ES-I3 (cell line): Measurements from ENCODE around the gene MAPRE3.

ENCODE experiments used
- H3K36me3 ChIP-seq: 2 replicates; pipeline ENCODE4 v1.6.1; 2013; ENCODE audit warnings: mild to moderate bottlenecking, low read length, control low read depth, moderate library complexity; ENCODE audit not compliant: insufficient read depth
- H3K4me1 ChIP-seq: 2 replicates; pipeline ENCODE4 v1.6.1; 2013; ENCODE audit warnings: mild to moderate bottlenecking, control low read depth, low read length; ENCODE audit not compliant: insufficient read depth
- H3K9ac ChIP-seq: 2 replicates; pipeline ENCODE4 v1.6.1; 2013; ENCODE audit warnings: low read depth, mild to moderate bottlenecking, low read length, moderate library complexity
- H3K9me3 ChIP-seq: 2 replicates; pipeline ENCODE4 v1.6.1; 2013; ENCODE audit warnings: mild to moderate bottlenecking, low read length, moderate library complexity; ENCODE audit not compliant: control insufficient read depth, insufficient read depth

Gene MAPRE3

DNA sequence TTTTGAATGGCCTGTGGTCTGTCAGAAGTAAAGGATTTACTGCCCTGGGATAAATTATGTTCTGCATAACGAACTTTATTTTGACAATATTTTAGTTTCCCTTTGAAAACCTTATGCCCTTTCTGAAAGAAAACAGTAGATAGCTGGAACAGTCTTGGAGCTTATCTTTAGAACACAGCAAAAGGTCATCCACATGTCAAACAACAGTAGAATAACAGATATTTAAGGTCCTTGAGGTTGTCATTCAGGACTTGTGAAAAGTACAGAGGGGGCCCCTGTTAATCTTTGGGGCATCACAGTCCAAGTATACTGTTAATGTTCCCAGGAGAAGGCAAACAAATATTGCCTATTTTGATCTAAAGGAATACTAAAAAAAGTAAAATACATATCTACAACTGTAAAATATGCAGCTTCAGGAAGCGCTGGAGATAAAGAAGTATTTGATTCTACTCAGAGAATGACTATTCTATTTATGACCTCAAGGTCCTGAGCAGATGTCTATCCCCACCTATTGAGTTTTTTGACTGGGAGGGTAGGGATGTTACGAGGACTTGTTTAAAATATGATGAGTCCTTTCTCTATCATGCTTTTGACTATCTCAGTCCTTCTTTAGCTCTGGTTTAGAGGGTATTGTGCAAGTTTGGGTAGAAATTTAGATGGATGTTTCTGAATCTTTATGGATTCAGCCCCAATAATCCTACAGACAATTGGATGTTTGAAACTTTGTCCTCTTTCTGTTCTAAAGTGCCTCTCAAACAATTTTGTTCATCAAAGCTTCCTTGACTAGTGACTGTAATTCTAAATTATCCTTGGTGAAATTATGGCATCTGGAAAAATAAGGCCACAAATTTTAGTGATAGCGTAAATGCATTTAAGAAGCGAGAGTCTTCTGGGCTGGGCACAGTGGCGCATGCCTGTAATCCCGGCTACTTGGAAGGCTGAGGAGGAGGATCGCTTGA is 37.3 kb downstream of the MAPRE3 start:
- no peak overlapping the region for H3K9ac ChIP-seq
- H3K36me3 ChIP-seq: no peaks in the 10 kb centered on the region
- peaks cover under 1% of the 10 kb centered on the region; the same call in 1 of the 2 replicates for H3K9me3 ChIP-seq
- H3K4me1 ChIP-seq: no peaks in the 10 kb centered on the region

- peaks cover 2% of the 10 kb centered on the region; the same call in 1 of the 2 replicates for H3K36me3 ChIP-seq
- H3K9me3 ChIP-seq: peaks cover 5% of the 10 kb centered on the region
- H3K9ac ChIP-seq: no peak overlapping the region
- no peaks in the 10 kb centered on the region for H3K4me1 ChIP-seq
These were observed 38.2 kb downstream of the MAPRE3 start for GRCh38 chr2:27008678-27009077.

- peaks cover 8% of the 10 kb centered on the region for H3K9me3 ChIP-seq
- H3K36me3 ChIP-seq: peaks cover 4% of the 10 kb centered on the region; the same call in 1 of the 2 replicates
- no peak overlapping the region for H3K9ac ChIP-seq
- no peaks in the 10 kb centered on the region for H3K4me1 ChIP-seq
These were observed 38.6 kb downstream of the MAPRE3 start for GRCh38 chr2:27009083-27009482.

GRCh38 chr2:27009716-27010115 is 39.3 kb downstream of the MAPRE3 start:
- Histone ChIP-seq H3K4me1 (no peaks in the 10 kb centered on the region), H3K36me3 (peaks cover 6% of the 10 kb centered on the region; the same call in 1 of the 2 replicates), H3K9me3 (peaks cover 11% of the 10 kb centered on the region), H3K9ac (no peak overlapping the region)

DNA sequence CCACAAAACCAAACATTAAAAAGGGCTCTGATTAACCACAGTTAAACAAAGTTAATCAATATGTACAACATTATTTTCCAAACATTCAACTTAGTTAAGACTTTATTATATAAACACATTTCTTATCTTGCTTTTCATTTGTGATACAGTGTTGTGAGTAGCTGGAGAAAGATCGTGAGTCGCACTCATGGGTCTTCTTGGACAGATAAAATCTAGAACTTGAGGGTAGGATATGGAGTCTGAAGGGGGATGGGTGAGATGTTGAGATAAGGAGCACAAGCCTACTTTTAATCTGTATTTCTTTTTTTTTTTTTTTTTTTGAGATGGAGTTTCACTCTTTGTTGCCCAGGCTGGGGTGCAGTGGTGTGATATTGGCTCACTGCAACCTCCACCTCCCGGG is 39.7 kb downstream of the MAPRE3 start:
- Histone ChIP-seq H3K4me1 (no peaks in the 10 kb centered on the region), H3K9ac (no peak overlapping the region), H3K36me3 (peaks cover 6% of the 10 kb centered on the region; the same call in 1 of the 2 replicates), H3K9me3 (peaks cover 11% of the 10 kb centered on the region)

- Histone ChIP-seq H3K9me3 (peaks cover 11% of the 10 kb centered on the region), H3K36me3 (peaks cover 6% of the 10 kb centered on the region; the same call in 1 of the 2 replicates), H3K9ac (no peak overlapping the region), H3K4me1 (peaks cover 6% of the 10 kb centered on the region)
These were observed 43.3 kb downstream of the MAPRE3 start for GRCh38 chr2:27013738-27014137.

- Histone ChIP-seq H3K9ac (no peak overlapping the region), H3K36me3 (peaks cover 6% of the 10 kb centered on the region; the same call in 1 of the 2 replicates), H3K9me3 (peaks cover 11% of the 10 kb centered on the region), H3K4me1 (peaks cover 6% of the 10 kb centered on the region)
These were observed 44.5 kb downstream of the MAPRE3 start for GRCh38 chr2:27014771-27015433.

DNA sequence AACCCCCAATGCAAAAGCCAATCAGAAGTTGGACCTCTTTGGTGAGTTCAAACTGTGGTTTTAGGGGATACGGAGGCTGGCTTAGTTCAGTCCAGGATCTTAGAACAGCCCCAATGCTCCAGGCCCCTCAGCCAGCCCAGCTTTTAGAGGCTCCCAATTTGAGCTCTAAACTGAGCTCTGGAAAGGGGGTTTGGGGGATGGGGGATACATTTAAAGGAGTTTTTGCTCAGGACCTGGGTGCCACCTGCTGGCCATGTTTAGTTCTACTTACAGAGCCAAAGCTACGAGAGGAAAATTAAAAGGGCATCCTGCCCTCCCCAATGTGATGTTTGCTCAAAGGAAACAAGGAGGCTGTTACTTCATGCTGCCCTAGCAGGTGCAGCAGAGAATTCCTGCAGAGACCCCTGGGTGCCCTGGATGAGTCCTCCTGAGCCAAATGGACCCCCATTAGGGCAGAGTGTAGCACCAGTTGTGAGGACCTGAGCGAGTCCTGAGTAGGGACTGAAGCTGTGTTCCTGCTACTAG is 46.4 kb downstream of the MAPRE3 start:
- Histone ChIP-seq H3K4me1 (peaks cover 6% of the 10 kb centered on the region), H3K9ac (no peak overlapping the region)

DNA sequence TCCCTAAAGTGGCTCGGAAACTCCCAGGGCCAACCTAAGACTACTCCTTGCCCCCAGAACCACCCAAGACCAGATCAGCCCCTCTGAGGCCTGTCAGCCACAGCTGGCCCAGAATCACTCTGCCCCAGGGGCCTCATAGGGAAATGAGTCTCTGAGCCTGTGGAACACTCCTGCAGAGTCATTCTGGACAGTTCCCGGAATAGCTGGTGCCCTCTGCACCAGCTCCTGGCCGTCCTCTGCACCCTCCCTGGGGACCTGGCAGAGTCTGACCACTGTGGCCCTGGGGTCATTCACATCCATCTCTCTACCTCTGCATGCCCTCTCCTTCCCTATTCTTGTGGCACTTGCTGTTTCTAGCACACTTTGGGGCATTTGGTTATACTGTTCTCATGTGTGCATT is 47.7 kb downstream of the MAPRE3 start:
- H3K9me3 ChIP-seq: peaks cover 8% of the 10 kb centered on the region
- peaks cover 6% of the 10 kb centered on the region for H3K4me1 ChIP-seq
- H3K9ac ChIP-seq: no peak overlapping the region
- peaks cover 6% of the 10 kb centered on the region; the same call in 1 of the 2 replicates for H3K36me3 ChIP-seq

More for the DNA sequence above, 46.4 kb downstream of the MAPRE3 start:
- peaks cover 6% of the 10 kb centered on the region; the same call in 1 of the 2 replicates for H3K36me3 ChIP-seq
- H3K9me3 ChIP-seq: peaks cover 11% of the 10 kb centered on the region

DNA sequence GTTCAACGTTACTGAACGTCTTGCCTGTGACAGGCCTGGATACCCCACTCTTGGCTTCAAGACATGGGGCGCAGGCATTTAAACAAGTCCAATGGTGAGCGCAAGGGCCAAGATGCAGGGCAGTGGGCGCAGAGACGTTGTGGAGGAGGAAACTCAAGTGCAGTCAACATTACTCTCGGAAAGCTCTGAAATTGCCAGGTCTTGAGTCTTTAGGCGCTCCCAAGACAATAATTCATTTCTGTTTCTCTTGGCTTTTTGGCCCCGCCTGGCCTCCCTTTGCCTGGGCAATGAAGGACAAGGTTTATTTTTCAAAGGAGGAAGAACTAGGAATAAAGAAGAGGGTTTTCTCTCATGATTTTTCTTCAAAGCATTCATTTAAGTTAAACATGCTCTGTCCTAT is 49.0 kb downstream of the MAPRE3 start:
- H3K9ac ChIP-seq: no peak overlapping the region
- H3K9me3 ChIP-seq: no peaks in the 10 kb centered on the region
- no peaks in the 10 kb centered on the region for H3K36me3 ChIP-seq
- H3K4me1 ChIP-seq: peaks cover 6% of the 10 kb centered on the region

GRCh38 chr2:27019931-27020855 is 49.8 kb downstream of the MAPRE3 start:
- Histone ChIP-seq H3K9me3 (no peaks in the 10 kb centered on the region), H3K4me1 (peaks cover 6% of the 10 kb centered on the region), H3K9ac (no peak overlapping the region), H3K36me3 (no peaks in the 10 kb centered on the region)

DNA sequence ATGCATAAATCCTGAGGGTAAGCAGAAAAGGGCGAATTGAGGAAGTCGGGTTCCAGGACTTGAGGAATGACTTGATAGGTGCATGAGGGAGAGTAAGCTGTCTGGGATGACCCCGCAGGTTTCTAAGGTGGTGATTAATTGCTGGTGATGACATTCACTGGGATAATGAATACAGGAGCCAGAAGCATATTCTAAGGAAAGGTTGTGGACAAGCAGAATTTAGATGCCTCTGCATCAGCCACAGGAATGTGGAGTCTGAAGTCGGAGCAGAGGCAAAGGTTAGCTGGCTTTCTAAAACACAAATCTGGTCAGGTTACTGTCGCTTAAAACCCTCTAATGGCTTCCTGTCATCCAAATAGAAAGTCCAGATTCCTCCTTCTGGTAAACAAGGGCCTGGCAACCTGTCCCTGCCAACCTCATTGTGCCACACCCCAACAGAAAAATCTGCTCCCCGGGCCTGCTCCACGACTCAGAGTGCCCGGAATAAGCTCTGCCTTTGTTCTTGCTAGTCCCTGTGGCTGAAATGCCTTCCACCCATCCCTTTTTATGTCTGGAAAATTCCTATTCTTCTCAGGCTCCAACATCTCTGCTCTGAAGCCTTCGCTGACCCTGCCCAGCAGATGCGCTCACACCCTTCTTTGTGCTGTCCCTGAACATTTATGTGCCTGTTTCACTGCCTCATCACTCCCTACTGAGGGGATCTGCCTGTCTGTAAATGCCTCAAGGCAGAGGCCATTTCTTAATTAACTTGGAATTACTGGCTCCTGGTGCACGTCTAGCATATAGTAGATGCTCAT is 51.0 kb downstream of the MAPRE3 start:
- H3K9ac ChIP-seq: no peak overlapping the region
- no peaks in the 10 kb centered on the region; the same call in 1 of the 2 replicates for H3K4me1 ChIP-seq
- H3K36me3 ChIP-seq: no peaks in the 10 kb centered on the region
- H3K9me3 ChIP-seq: no peaks in the 10 kb centered on the region

GRCh38 chr2:27023740-27024139 is 53.3 kb downstream of the MAPRE3 start:
- no peaks in the 10 kb centered on the region for H3K36me3 ChIP-seq
- H3K9me3 ChIP-seq: no peaks in the 10 kb centered on the region
- no peak overlapping the region for H3K9ac ChIP-seq
- H3K4me1 ChIP-seq: no peaks in the 10 kb centered on the region
